SK-N-SH treated with all-trans-retinoic acid at 6 μM for 48 hours (cell line): ENCODE results near the gene PSORS1C1.

ENCODE experiments used
- ATAC-seq: fragments of 200-7000 bp; cut with Tn5 transposase; 3 replicates; pipeline ENCODE4 v1.9.1; 2020; ENCODE audit warnings: mild to moderate bottlenecking, moderate library complexity
- ARNTL ChIP-seq: fragments of 450-650 bp; formaldehyde crosslinking; IDR thresholded peaks from 2 replicates; pipeline ENCODE4 v1.5.0; 2020; ENCODE audit warnings: low read depth, mild to moderate bottlenecking, moderate library complexity, borderline replicate concordance
- BACH2 ChIP-seq: fragments of 250-450 bp; sonication (Bioruptor Pico); IDR thresholded peaks from 2 replicates; pipeline ENCODE4 v1.9.0; 2021; ENCODE audit warnings: mild to moderate bottlenecking, borderline replicate concordance
- CSDC2 ChIP-seq: fragments of 250-450 bp; sonication (Bioruptor Pico); IDR thresholded peaks from 2 replicates; pipeline ENCODE4 v1.5.0; 2020; ENCODE audit warnings: mild to moderate bottlenecking, moderate library complexity
- ESRRG ChIP-seq: fragments of 250-450 bp; sonication (Bioruptor Pico); IDR thresholded peaks from 2 replicates; pipeline ENCODE4 v1.6.1; 2021; ENCODE audit warnings: mild to moderate bottlenecking
- GLIS3 ChIP-seq: fragments of 250-450 bp; sonication (Bioruptor Pico); IDR thresholded peaks from 2 replicates; pipeline ENCODE4 v1.5.0; 2020; ENCODE audit warnings: mild to moderate bottlenecking, moderate library complexity
- ISL1 ChIP-seq: fragments of 250-450 bp; sonication (Bioruptor Pico); IDR thresholded peaks from 2 replicates; pipeline ENCODE4 v2.1.2; 2022; ENCODE audit warnings: mild to moderate bottlenecking, moderate library complexity
- OSR1 ChIP-seq: fragments of 250-450 bp; sonication (Bioruptor Pico); IDR thresholded peaks from 2 replicates; pipeline ENCODE4 v1.8.0; 2022; ENCODE audit warnings: moderate library complexity, mild to moderate bottlenecking, inconsistent platforms
- PPARA ChIP-seq: fragments of 250-450 bp; sonication (Bioruptor Pico); IDR thresholded peaks from 2 replicates; pipeline ENCODE4 v1.5.0; 2020; ENCODE audit warnings: mild to moderate bottlenecking, borderline replicate concordance
- RARB ChIP-seq: fragments of 250-450 bp; sonication (Bioruptor Pico); IDR thresholded peaks from 2 replicates; pipeline ENCODE4 v1.8.0; 2021; ENCODE audit warnings: mild to moderate bottlenecking, moderate library complexity
- SNAI2 ChIP-seq: fragments of 250-450 bp; sonication (Bioruptor Pico); IDR thresholded peaks from 2 replicates; pipeline ENCODE4 v1.5.0; 2020; ENCODE audit warnings: mild to moderate bottlenecking, moderate library complexity
- TCF4 ChIP-seq: fragments of 250-450 bp; sonication (Bioruptor Pico); IDR thresholded peaks from 2 replicates; pipeline ENCODE4 v1.8.0; 2021; ENCODE audit warnings: mild to moderate bottlenecking, moderate library complexity, borderline replicate concordance
- TOX ChIP-seq: fragments of 250-450 bp; sonication (Bioruptor Pico); IDR thresholded peaks from 2 replicates; pipeline ENCODE4 v1.8.0; 2021; ENCODE audit warnings: mild to moderate bottlenecking, moderate library complexity, borderline replicate concordance
- ZC3H10 ChIP-seq: fragments of 250-450 bp; sonication (Bioruptor Pico); IDR thresholded peaks from 2 replicates; pipeline ENCODE4 v1.5.1; 2021; ENCODE audit warnings: mild to moderate bottlenecking, moderate library complexity
- ZFP3 ChIP-seq: fragments of 250-450 bp; sonication (Bioruptor Pico); IDR thresholded peaks from 2 replicates; pipeline ENCODE4 v1.5.0; 2020; ENCODE audit warnings: mild to moderate bottlenecking, moderate library complexity
- ZFP30 ChIP-seq: fragments of 450-650 bp; formaldehyde crosslinking; IDR thresholded peaks from 2 replicates; pipeline ENCODE4 v1.5.0; 2022; ENCODE audit warnings: mild to moderate bottlenecking, moderate library complexity
- ZNF565 ChIP-seq: fragments of 450-650 bp; formaldehyde crosslinking; conservative IDR thresholded peaks from 2 replicates; pipeline ENCODE4 v1.5.0; 2020; ENCODE audit warnings: low read depth, mild to moderate bottlenecking, moderate library complexity
- ZNF70 ChIP-seq: fragments of 450-650 bp; formaldehyde crosslinking; IDR thresholded peaks from 2 replicates; pipeline ENCODE4 v1.5.0; 2020; ENCODE audit warnings: mild to moderate bottlenecking, moderate library complexity
- ZNF8 ChIP-seq: fragments of 450-650 bp; formaldehyde crosslinking; IDR thresholded peaks from 2 replicates; pipeline ENCODE4 v1.5.0; 2020; ENCODE audit warnings: mild to moderate bottlenecking, moderate library complexity
- TF ChIP-seq, protein P1 (sequence below): fragments of 250-450 bp; sonication (Bioruptor Pico); IDR thresholded peaks from 2 replicates; pipeline ENCODE4 v1.5.1; 2021; ENCODE audit warnings: mild to moderate bottlenecking, moderate library complexity
- TF ChIP-seq, protein P2 (sequence below): fragments of 250-450 bp; sonication (Bioruptor Pico); IDR thresholded peaks from 2 replicates; pipeline ENCODE4 v1.8.0; 2021; ENCODE audit warnings: low read depth, mild to moderate bottlenecking, moderate library complexity, borderline replicate concordance
- TF ChIP-seq, protein P3 (sequence below): fragments of 250-450 bp; sonication (Bioruptor Pico); IDR thresholded peaks from 2 replicates; pipeline ENCODE4 v1.8.0; 2020; ENCODE audit warnings: mild to moderate bottlenecking, moderate library complexity, borderline replicate concordance
- TF ChIP-seq, protein P4 (sequence below): fragments of 250-450 bp; sonication (Bioruptor Pico); IDR thresholded peaks from 2 replicates; pipeline ENCODE4 v1.5.1; 2020; ENCODE audit warnings: low read depth, mild to moderate bottlenecking, moderate library complexity

PSORS1C1 gene

DNA sequence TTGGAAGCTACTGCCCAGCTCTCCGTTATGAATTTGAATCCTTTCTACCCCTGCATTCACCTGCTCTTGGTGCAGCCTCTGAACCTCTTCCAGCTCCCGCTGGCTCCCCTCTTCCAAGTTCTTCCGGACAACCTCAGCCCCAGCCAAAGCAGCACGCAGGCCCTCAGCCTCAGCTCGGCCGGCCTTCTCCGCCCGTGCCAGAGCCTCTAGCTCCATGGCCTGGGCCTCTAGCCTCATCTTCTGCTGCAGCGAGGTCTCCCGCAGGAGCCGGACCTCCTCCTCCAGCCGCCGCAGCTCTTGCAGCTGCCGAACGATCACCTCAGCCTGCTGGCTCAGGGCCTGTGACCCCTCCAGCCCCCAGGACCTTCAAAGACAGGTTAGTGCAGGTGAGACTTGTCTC lies 39.8 kb downstream of the PSORS1C1 start:
- ATAC-seq: no peak
- no peak for TF ChIP-seq GLIS3 (CRISPR knock-in tag)
- TF ChIP-seq TOX: no peak
- TF ChIP-seq ARNTL (CRISPR knock-in tag): no peak
- TF ChIP-seq BACH2 (CRISPR knock-in tag): no peak
- no peak for TF ChIP-seq SNAI2
- no peak for TF ChIP-seq CSDC2
- TF ChIP-seq OSR1 (CRISPR knock-in tag): no peak
- no peak for TF ChIP-seq ZFP3 (CRISPR knock-in tag)
- TF ChIP-seq, all 23 proteins: peak for 0

DNA sequence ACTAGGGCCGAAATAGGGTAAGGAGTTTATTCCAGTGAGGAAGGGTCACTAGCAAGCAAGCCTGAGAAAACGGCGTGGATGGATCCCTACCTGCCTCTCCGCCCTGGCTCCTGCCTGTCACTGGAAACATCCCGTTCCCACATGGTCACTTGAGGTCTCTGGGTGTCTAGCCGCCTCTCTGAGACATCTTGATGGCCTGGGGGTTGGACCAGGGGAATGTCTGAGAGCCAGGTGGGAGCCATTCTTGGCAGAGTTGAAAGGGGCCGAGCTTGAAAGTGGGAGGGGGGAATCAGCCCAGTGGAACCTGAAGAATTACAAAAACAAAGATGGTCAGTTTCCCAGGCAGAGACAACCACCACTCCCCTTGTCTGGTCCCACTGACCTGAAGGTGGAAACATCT lies 42.0 kb downstream of the PSORS1C1 start:
- TF ChIP-seq GLIS3 (CRISPR knock-in tag) (no peak), TOX (no peak), ISL1 (CRISPR knock-in tag) (no peak), ZFP3 (CRISPR knock-in tag) (no peak), ARNTL (CRISPR knock-in tag) (no peak), ZC3H10 (CRISPR knock-in tag) (no peak), SNAI2 (no peak), ZNF70 (no peak), ZFP30 (CRISPR knock-in tag) (no peak), ZNF8 (CRISPR knock-in tag) (no peak), CSDC2 (no peak), TCF4 (no peak), RARB (no peak), PPARA (CRISPR knock-in tag) (no peak), ZNF565 (CRISPR knock-in tag) (no peak)
- TF ChIP-seq, protein P1, sequence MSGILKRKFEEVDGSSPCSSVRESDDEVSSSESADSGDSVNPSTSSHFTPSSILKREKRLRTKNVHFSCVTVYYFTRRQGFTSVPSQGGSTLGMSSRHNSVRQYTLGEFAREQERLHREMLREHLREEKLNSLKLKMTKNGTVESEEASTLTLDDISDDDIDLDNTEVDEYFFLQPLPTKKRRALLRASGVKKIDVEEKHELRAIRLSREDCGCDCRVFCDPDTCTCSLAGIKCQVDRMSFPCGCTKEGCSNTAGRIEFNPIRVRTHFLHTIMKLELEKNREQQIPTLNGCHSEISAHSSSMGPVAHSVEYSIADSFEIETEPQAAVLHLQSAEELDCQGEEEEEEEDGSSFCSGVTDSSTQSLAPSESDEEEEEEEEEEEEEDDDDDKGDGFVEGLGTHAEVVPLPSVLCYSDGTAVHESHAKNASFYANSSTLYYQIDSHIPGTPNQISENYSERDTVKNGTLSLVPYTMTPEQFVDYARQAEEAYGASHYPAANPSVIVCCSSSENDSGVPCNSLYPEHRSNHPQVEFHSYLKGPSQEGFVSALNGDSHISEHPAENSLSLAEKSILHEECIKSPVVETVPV (CRISPR knock-in tag): no peak
- TF ChIP-seq, protein P2, sequence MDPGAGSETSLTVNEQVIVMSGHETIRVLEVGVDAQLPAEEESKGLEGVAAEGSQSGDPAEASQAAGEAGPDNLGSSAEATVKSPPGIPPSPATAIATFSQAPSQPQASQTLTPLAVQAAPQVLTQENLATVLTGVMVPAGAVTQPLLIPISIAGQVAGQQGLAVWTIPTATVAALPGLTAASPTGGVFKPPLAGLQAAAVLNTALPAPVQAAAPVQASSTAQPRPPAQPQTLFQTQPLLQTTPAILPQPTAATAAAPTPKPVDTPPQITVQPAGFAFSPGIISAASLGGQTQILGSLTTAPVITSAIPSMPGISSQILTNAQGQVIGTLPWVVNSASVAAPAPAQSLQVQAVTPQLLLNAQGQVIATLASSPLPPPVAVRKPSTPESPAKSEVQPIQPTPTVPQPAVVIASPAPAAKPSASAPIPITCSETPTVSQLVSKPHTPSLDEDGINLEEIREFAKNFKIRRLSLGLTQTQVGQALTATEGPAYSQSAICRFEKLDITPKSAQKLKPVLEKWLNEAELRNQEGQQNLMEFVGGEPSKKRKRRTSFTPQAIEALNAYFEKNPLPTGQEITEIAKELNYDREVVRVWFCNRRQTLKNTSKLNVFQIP (CRISPR knock-in tag): no peak
- TF ChIP-seq, protein P3, sequence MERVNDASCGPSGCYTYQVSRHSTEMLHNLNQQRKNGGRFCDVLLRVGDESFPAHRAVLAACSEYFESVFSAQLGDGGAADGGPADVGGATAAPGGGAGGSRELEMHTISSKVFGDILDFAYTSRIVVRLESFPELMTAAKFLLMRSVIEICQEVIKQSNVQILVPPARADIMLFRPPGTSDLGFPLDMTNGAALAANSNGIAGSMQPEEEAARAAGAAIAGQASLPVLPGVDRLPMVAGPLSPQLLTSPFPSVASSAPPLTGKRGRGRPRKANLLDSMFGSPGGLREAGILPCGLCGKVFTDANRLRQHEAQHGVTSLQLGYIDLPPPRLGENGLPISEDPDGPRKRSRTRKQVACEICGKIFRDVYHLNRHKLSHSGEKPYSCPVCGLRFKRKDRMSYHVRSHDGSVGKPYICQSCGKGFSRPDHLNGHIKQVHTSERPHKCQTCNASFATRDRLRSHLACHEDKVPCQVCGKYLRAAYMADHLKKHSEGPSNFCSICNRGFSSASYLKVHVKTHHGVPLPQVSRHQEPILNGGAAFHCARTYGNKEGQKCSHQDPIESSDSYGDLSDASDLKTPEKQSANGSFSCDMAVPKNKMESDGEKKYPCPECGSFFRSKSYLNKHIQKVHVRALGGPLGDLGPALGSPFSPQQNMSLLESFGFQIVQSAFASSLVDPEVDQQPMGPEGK (CRISPR knock-in tag): no peak
- TF ChIP-seq, protein P4, sequence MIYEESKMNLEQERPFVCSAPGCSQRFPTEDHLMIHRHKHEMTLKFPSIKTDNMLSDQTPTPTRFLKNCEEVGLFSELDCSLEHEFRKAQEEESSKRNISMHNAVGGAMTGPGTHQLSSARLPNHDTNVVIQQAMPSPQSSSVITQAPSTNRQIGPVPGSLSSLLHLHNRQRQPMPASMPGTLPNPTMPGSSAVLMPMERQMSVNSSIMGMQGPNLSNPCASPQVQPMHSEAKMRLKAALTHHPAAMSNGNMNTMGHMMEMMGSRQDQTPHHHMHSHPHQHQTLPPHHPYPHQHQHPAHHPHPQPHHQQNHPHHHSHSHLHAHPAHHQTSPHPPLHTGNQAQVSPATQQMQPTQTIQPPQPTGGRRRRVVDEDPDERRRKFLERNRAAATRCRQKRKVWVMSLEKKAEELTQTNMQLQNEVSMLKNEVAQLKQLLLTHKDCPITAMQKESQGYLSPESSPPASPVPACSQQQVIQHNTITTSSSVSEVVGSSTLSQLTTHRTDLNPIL (CRISPR knock-in tag): no peak
- TF ChIP-seq, all 23 proteins: peak for 0
- ATAC-seq: no peak

DNA sequence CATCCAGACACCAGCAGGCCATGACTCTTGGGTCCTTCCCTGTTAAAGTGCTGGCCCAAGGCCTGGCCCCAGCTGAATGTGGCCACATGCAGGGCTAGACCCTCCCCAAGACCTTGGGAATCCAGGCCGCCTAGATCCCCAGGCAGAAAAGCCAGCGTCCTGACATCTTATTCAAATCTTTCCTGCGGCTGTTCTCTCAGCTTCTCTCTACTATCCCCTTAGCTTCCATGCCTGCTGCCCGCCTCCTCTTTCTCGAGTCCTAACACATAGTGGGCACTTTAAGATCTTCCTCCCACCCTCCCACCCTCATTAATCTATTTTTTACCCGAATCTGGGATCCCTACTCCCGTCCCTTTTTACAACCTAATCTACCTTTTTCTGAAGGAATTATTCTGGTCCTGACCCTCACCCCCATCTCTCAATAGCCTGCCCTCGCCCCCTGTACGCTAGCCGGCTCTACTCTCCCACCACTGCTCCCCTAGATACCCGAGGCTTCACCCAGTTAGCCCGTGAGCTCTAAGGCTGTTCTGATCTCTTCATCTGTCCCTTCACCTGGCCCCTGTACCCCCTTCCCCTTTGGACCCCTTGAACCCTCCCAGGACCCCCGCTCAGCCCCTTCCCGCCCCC lies 43.0 kb downstream of the PSORS1C1 start, which contains the start of gene CCHCR1:
Gene CCHCR1, minus strand, starts transcription at position 290 of the 627 bp plus-strand sequence. Its CDS starts 202 bp downstream, at position 88.
- peak; percentile 52 for ATAC-seq
- no peak for TF ChIP-seq TOX
- TF ChIP-seq ESRRG (CRISPR knock-in tag): no peak
- no peak for TF ChIP-seq ARNTL (CRISPR knock-in tag)
- no peak for TF ChIP-seq TCF4
- TF ChIP-seq, protein P4 (CRISPR knock-in tag): no peak
- no peak for TF ChIP-seq PPARA (CRISPR knock-in tag)
- no peak for TF ChIP-seq ZFP30 (CRISPR knock-in tag)
- TF ChIP-seq, protein P1 (CRISPR knock-in tag): no peak
- TF ChIP-seq OSR1 (CRISPR knock-in tag): no peak
- TF ChIP-seq ZFP3 (CRISPR knock-in tag): no peak
- no peak for TF ChIP-seq ZNF70
- TF ChIP-seq CSDC2: no peak
- no peak for TF ChIP-seq ZC3H10 (CRISPR knock-in tag)
- no peak for TF ChIP-seq SNAI2
- TF ChIP-seq GLIS3 (CRISPR knock-in tag): no peak
- TF ChIP-seq RARB: no peak
